ENCODE results near the gene TBP. TPM values are rescaled to one million over a fixed set of nuclear protein-coding genes. Genes with fewer than 3 reads are reported as not detected.

TBP gene
- total RNA-seq, 1 experiment from 2014 or later, result 20.6 TPM

DNA sequence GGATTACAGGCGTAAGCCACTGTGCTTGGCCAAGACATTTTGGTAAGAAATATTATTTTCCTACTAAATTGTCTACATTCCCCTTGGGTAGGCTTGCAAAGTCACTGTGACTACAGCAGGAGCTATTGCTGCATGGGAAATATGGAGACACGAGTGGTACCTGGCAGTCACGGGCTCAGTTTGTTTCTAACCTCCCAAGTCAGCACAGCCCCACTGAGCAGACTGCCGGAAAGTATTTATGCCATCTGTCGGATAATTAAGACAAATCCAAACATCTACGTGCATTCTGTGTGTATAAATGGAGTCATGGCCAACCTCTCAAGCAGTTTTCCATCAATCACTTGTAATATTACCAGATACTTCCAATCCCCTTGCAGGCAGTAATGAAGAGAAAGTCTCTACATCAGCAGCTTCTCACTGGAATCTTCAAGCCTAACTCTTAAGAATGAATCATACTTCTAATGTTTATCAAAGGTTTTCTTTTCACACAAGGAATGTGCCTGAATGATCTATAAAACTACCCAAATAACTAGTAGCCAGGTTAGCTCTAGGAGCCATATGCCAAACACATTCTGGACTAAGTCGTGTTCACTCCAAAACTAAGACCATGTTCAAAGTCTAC lies 21.2 kb upstream of the TBP start:
- POLR2A ChIA-PET, result no interaction called here
- TF ChIP-seq, protein P1, sequence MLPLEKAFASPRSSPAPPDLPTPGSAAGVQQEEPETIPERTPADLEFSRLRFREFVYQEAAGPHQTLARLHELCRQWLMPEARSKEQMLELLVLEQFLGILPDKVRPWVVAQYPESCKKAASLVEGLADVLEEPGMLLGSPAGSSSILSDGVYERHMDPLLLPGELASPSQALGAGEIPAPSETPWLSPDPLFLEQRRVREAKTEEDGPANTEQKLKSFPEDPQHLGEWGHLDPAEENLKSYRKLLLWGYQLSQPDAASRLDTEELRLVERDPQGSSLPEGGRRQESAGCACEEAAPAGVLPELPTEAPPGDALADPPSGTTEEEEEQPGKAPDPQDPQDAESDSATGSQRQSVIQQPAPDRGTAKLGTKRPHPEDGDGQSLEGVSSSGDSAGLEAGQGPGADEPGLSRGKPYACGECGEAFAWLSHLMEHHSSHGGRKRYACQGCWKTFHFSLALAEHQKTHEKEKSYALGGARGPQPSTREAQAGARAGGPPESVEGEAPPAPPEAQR (CRISPR knock-in tag; IDR thresholded peaks at IDR 0.05), result no peak
- TF ChIP-seq ZNF317 (CRISPR knock-in tag; IDR thresholded peaks at IDR 0.05; ENCODE audit: borderline replicate concordance, low read depth) (no peak), GABPB1 (CRISPR knock-in tag; IDR thresholded peaks at IDR 0.05) (no peak), GRHL2 (CRISPR knock-in tag; IDR thresholded peaks at IDR 0.05; ENCODE audit: insufficient replicate concordance, severe bottlenecking) (no peak), ATF1 (CRISPR knock-in tag; IDR thresholded peaks at IDR 0.05) (no peak), FOXJ3 (CRISPR knock-in tag; IDR thresholded peaks at IDR 0.05; ENCODE audit: borderline replicate concordance) (no peak)
- TF ChIP-seq, protein P2, sequence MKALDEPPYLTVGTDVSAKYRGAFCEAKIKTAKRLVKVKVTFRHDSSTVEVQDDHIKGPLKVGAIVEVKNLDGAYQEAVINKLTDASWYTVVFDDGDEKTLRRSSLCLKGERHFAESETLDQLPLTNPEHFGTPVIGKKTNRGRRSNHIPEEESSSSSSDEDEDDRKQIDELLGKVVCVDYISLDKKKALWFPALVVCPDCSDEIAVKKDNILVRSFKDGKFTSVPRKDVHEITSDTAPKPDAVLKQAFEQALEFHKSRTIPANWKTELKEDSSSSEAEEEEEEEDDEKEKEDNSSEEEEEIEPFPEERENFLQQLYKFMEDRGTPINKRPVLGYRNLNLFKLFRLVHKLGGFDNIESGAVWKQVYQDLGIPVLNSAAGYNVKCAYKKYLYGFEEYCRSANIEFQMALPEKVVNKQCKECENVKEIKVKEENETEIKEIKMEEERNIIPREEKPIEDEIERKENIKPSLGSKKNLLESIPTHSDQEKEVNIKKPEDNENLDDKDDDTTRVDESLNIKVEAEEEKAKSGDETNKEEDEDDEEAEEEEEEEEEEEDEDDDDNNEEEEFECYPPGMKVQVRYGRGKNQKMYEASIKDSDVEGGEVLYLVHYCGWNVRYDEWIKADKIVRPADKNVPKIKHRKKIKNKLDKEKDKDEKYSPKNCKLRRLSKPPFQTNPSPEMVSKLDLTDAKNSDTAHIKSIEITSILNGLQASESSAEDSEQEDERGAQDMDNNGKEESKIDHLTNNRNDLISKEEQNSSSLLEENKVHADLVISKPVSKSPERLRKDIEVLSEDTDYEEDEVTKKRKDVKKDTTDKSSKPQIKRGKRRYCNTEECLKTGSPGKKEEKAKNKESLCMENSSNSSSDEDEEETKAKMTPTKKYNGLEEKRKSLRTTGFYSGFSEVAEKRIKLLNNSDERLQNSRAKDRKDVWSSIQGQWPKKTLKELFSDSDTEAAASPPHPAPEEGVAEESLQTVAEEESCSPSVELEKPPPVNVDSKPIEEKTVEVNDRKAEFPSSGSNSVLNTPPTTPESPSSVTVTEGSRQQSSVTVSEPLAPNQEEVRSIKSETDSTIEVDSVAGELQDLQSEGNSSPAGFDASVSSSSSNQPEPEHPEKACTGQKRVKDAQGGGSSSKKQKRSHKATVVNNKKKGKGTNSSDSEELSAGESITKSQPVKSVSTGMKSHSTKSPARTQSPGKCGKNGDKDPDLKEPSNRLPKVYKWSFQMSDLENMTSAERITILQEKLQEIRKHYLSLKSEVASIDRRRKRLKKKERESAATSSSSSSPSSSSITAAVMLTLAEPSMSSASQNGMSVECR (CRISPR knock-in tag; IDR thresholded peaks at IDR 0.05; ENCODE audit: borderline replicate concordance), result no peak
- TF ChIP-seq, protein P3, sequence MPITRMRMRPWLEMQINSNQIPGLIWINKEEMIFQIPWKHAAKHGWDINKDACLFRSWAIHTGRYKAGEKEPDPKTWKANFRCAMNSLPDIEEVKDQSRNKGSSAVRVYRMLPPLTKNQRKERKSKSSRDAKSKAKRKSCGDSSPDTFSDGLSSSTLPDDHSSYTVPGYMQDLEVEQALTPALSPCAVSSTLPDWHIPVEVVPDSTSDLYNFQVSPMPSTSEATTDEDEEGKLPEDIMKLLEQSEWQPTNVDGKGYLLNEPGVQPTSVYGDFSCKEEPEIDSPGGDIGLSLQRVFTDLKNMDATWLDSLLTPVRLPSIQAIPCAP (CRISPR knock-in tag; IDR thresholded peaks at IDR 0.05), result no peak
- TF ChIP-seq, protein P4, sequence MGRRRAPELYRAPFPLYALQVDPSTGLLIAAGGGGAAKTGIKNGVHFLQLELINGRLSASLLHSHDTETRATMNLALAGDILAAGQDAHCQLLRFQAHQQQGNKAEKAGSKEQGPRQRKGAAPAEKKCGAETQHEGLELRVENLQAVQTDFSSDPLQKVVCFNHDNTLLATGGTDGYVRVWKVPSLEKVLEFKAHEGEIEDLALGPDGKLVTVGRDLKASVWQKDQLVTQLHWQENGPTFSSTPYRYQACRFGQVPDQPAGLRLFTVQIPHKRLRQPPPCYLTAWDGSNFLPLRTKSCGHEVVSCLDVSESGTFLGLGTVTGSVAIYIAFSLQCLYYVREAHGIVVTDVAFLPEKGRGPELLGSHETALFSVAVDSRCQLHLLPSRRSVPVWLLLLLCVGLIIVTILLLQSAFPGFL (CRISPR knock-in tag; IDR thresholded peaks at IDR 0.05; ENCODE audit: borderline replicate concordance), result no peak
- TF ChIP-seq, protein P5, sequence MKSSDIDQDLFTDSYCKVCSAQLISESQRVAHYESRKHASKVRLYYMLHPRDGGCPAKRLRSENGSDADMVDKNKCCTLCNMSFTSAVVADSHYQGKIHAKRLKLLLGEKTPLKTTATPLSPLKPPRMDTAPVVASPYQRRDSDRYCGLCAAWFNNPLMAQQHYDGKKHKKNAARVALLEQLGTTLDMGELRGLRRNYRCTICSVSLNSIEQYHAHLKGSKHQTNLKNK (CRISPR knock-in tag; IDR thresholded peaks at IDR 0.05), result no peak
- Mint-ChIP-seq H3K27me3 (ENCODE audit: low read depth) (no peaks in the 10 kb centered on the region), H3K27ac (no peak overlapping the region), H3K9me3 (peaks cover 5% of the 10 kb centered on the region), H3K36me3 (peaks cover 48% of the 10 kb centered on the region), H3K4me3 (no peak overlapping the region), H3K4me1 (no peaks in the 10 kb centered on the region; the same call in 1 of the 2 replicates)
- CTCF ChIA-PET, result interaction anchor here (0.6 kb wide), 1 partner anchor 343 kb away, joined by 3 read pairs; no protein-coding TSS in a partner anchor
- ATAC-seq, result no peak
- DNase-seq (ENCODE audit: low spot score), result no peak

DNA sequence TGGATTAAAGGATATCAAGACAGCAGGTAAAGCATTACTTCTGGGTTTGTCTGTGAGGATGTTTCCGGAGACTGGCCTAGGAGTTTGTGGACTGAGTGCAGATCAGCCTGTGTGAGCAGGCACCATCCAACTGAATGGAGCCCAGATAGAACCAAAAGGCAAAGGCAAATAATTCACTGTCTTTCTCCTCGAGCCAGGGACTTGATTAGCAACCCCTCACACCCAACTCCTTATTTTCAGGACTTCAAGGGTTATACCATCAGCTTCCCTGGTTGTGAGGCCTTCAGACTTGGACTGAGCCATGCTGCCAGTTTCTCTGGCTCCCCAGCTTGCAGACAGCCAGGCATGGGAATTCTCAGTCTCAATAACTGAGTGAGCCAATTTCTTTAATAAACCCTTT lies 20.4 kb upstream of the TBP start:
- Mint-ChIP-seq H3K27ac (no peak overlapping the region), H3K36me3 (peaks cover 50% of the 10 kb centered on the region), H3K4me3 (no peak overlapping the region), H3K4me1 (no peaks in the 10 kb centered on the region; the same call in 1 of the 2 replicates), H3K9me3 (no peaks in the 10 kb centered on the region), H3K27me3 (ENCODE audit: low read depth) (no peaks in the 10 kb centered on the region)
- ChIA-PET CTCF (no interaction called here), POLR2A (no interaction called here)
- no peak for ATAC-seq
- no peak for DNase-seq (ENCODE audit: low spot score)
- TF ChIP-seq IRF2 (CRISPR knock-in tag; IDR thresholded peaks at IDR 0.05; ENCODE audit: borderline replicate concordance, low read depth) (no peak), JUN (CRISPR knock-in tag; IDR thresholded peaks at IDR 0.05) (no peak), ZNF219 (CRISPR knock-in tag; IDR thresholded peaks at IDR 0.05; ENCODE audit: borderline replicate concordance) (no peak), ZNF317 (CRISPR knock-in tag; IDR thresholded peaks at IDR 0.05; ENCODE audit: borderline replicate concordance, low read depth) (no peak), NR2C2 (CRISPR knock-in tag; IDR thresholded peaks at IDR 0.05) (no peak), NR1H2 (CRISPR knock-in tag; IDR thresholded peaks at IDR 0.05) (no peak), TEAD4 (CRISPR knock-in tag; IDR thresholded peaks at IDR 0.05) (no peak), ZNF396 (CRISPR knock-in tag; IDR thresholded peaks at IDR 0.05; ENCODE audit: borderline replicate concordance) (no peak)
- TF ChIP-seq, protein P6, sequence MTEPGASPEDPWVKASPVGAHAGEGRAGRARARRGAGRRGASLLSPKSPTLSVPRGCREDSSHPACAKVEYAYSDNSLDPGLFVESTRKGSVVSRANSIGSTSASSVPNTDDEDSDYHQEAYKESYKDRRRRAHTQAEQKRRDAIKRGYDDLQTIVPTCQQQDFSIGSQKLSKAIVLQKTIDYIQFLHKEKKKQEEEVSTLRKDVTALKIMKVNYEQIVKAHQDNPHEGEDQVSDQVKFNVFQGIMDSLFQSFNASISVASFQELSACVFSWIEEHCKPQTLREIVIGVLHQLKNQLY (CRISPR knock-in tag; IDR thresholded peaks at IDR 0.05), result no peak
- TF ChIP-seq, protein P7, sequence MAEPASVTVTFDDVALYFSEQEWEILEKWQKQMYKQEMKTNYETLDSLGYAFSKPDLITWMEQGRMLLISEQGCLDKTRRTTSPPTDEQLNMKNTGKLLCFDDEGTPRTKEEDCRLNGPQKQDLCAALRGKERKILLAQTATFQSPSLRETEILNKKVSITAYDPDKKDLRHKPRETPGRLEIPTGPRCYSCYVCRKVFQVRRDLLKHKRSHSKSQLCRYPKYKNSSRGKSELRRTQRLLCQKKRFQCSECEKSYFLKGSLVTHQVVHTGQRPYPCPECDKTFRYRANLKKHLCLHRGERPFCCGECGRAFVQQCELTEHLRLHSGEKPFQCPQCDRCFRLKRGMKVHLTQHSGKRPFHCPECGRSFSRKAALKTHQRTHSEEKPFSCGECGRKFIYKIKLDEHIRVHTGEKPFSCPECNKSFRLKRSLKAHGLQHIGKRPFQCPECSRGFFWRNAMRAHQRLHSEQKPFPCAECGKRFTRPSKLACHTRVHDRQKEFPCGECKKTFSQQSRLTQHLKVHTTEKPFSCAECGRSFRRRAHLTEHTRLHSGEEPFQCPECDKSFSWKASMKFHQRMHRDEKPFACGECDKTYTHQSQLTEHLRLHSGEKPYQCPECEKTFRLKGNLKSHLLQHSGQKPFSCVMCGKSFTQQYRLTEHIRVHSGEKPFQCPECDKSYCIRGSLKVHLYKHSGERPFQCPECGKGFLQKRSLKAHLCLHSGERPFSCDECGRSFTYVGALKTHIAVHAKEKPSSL (CRISPR knock-in tag; conservative IDR thresholded peaks at IDR 0.05), result no peak
- TF ChIP-seq, protein P8, sequence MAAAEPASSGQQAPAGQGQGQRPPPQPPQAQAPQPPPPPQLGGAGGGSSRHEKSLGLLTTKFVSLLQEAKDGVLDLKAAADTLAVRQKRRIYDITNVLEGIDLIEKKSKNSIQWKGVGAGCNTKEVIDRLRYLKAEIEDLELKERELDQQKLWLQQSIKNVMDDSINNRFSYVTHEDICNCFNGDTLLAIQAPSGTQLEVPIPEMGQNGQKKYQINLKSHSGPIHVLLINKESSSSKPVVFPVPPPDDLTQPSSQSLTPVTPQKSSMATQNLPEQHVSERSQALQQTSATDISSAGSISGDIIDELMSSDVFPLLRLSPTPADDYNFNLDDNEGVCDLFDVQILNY (CRISPR knock-in tag; IDR thresholded peaks at IDR 0.05), result no peak
- TF ChIP-seq, protein P4 (CRISPR knock-in tag; IDR thresholded peaks at IDR 0.05; ENCODE audit: borderline replicate concordance), result no peak
